Measurements from ENCODE around the gene RGS10.

GRCh38 chr10:119459681-119460340 lies 82.7 kb downstream of the RGS10 start:
- TF ChIP-seq ZNF404 (tag by site-specific recombination; IDR thresholded peaks at IDR 0.05) (no peak), ZNF335 (tag by site-specific recombination; conservative IDR thresholded peaks at IDR 0.05) (no peak), ZNF555 (tag by site-specific recombination; conservative IDR thresholded peaks at IDR 0.05) (no peak), PRDM10 (tag by site-specific recombination; IDR thresholded peaks at IDR 0.05) (no peak), ZNF626 (tag by site-specific recombination; IDR thresholded peaks at IDR 0.05) (no peak), ZNF138 (tag by site-specific recombination; IDR thresholded peaks at IDR 0.05; ENCODE audit: borderline replicate concordance) (no peak), FEZF1 (tag by site-specific recombination; IDR thresholded peaks at IDR 0.05) (no peak)

Data from HEK293 (cell line).